NCI-H187 treated with DMSO at 0.1 percent for 48 hours (cell line): Measurements from ENCODE around the gene TUBGCP6.

Source experiments
- DNase-seq: peaks from one replicate; lab custom pipeline; 2025; lab: John Stamatoyannopoulos, UW

TUBGCP6 gene

DNA sequence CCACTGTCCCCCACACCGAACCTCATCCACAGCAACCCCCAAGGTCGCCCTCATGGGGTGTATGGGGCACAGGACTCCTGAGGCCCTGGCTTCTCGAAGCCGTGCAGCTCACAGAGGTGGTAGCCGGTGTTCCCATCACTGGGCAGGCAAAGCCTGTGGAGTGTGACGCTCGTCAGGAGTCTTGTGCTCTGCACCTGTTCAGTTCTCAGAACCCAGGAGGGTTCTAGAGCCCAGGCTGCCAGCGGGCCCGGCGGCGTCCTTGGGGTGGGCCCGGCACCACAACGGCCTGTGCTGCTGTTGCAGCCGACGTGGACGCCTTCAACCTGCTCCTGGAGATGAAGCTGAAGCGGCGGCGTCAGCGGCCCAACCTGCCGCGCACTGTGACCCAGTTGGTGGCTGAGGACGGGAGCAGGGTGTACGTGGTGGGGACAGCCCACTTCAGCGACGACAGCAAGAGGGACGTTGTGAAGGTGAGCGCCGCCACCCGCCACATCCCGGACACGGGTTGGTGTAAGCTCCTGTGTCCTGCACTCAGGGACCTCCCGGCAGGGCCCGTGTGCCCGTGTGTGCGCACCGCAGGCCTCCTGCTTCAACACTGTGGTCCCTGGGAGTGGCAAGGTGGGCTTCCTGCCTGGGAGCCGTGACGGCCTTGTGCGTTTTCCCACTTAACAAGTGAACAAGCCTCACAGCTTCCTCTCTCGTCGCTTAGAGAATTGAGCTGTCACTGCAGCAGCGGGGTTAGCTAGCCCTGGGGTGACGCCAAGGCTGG lies 50.6 kb downstream of the TUBGCP6 start:
- DNase-seq: no peak

DNA sequence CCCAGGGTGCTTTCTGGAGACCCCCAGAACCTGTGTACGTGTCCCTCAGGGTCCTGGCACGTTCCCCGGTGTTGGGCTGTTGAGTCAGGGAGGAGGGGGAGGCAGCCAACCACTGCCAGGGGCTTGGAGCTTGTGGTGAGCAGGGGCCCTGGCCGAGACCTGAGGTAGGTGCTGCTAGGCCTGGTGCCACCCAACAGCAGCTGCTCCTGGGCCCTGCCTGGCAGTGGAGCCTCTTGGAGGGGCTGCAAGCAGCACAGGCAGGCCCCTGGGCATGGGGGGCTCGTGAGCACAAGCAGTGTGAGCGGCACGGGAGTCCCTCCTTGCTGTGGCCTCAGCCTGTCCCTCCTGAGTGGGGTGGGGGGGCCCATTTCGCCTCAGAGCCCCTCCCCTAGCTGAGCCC lies 51.2 kb downstream of the TUBGCP6 start:
- no peak for DNase-seq

DNA sequence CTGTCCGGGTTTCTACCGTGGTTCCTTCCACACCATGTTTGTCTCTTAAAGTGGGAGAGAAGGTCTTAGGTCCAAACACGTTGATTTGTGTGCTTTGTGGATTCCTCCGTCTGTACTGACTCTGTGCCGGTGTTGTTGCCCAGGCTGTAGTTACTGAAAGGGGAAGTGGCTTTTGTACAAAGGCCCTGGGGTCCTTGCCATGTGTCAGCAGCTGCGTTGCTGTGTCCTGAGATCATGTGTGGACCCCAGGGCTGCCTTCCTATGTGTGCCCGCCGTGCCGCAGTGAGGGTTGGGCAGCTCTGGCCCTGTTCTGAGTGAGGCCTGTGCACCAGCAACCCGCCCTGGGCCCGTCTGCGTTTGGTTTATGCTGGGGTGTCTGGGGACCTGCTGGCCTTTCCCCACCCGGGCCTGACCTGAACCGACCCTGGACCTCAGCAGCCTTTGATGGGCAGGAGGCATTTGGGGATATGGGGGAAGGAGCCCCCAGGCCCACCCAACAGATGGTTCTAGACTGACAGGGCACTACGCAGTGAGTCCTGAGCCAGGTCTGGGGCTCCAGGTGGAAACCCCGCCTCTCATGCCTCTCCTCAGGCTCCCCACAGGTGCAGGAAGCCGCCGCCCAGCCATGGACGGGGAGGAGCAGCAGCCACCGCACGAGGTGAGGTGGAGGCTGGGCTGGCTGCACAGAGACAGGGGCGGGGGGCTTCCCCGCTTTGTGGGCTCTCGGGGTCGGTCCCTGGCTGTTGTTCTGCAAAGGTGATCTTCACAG lies 52.2 kb downstream of the TUBGCP6 start:
- no peak for DNase-seq

DNA sequence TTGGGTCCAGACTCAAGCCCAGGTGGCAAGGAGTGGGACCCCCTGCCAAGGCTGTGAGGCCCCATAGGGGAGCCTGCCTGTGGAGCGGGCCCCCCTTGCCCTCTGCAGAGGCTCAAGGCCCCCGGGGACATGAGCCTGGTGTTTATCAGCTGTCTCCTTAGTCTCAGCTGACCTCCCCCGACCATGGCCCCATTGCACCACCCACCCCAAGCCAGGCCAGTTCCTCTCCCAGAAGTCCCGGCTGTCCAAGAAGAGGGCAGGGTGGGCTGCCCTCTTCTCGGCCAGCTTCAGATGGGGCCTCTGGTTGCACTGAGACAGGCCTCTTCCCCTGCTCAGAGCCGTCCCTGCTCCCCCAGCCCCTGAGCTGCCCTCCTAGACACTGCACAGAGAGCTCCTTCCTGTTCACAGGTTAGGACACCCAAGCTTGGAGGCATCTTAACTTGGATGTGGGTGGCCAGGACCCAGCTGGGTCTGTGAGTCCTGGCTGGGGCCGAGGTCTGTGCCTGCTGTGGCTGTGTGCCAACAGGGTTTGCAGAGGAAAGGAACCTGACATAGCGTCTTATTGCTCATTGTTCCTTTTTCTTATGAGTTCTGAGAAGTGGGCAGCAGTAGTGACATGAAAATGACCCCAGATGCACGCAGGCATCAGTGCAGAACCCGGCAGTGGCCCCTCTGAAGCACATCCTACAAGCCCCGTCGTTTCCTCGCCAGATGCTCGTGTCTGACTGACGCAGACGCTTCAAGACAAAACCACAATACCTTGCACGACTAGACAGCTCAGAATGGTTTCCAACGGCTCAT lies 53.7 kb downstream of the TUBGCP6 start:
- no peak for DNase-seq

DNA sequence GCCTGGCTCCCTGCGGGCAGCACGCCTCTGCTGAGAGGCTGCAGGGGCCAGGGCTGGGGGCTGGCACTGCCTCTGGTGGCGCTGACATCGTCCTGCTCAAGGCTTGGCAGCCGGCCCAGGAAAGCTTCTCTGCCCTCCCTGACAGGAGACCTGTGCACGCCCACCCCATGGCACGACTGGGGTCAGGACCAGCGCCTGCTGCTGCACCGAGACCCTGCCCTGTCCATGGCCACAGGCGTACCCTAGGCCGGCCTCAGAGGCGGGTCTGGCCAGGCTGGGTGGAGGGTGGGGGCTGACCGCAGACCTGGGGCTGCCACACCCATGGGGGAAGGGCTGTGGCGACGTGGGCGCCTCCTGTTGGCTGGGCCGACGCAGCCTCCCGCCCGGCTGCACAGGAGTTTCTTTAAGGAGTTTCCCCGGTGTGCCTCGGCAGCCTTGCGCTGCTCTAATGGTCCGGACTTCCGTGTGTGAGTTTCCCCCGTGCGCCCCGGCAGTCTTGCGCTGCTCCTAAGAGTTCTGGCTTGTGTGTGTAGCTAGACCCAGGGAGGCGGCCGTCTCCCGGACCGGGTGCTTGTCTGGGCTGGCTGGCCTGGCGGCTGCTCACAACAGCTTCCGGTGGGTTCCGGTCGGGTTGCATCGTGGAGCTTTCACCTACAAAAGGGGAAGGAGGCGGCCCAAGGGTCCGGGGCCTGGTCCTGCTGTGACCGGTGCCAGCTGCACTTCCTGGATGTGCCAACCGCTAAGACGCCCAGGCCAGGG lies 54.5 kb downstream of the TUBGCP6 start:
- no peak for DNase-seq

DNA sequence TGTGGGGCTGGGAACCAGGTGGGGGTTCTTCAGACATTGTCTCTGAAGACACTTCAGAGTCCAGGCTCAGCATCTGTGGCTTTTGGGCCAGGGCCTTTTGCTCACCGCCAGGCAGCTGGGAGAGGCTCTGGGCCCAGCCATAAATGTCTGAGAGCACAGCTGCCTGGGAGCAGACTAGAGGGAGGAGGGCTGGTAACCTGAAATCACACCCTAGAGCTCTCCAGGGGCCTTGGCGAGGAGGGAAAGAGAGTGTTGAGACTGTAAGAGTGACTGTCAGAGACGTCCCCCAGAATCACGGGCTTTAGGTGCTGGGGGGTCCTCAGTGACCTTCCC lies 55.0 kb downstream of the TUBGCP6 start:
- no peak for DNase-seq

DNA sequence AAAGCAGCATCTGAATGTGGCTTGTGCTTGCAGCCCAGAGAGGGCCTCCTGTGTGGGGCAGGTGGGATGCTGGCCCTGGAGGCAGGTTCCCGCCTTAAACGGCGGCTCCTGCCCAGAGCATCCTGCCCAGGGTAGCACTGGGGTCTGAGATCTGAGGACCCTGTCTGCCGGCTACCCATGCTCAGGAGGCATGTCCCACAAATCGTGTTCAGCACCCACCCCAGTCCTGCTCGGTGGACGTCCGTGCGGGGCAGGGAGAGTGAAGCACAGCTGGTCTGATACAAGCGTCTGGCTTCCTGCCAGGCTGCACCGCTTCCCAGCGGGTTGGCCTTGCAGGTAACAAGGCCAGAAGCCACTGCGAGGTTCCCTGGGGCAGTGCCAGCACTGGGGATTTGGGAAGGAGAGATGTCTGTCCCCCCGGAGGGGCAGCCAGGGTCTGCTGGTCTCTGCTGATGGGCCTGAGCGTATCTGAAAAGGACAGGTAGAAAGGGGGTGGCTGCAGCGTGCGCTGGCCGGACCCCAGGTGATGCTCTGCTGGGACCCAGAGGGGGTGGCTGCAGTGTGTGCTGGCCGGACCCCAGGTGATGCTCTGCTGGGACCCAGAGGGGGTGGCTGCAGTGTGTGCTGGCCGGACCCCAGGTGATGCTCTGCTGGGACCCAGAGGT lies 55.5 kb downstream of the TUBGCP6 start:
- DNase-seq: no peak

DNA sequence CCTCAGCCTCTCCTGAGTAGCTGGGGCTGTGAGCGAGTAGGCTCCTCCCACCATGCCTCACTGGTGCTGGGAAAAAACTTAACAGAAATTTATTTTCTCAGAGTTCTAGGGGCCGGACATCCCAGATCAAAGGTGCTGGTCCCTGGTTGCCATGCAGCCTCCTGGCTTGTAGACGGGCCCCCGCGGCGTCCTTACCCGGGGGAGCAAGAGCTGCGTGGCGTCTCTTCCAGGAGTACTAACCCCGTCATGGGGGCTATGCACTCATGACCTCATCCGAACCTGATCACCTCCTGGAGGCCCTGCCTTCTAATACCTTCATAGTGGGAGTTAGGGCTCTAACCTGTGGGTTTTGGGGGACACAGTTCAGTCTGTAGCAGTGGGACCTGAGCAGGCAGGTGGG lies 56.5 kb downstream of the TUBGCP6 start:
- no peak for DNase-seq

DNA sequence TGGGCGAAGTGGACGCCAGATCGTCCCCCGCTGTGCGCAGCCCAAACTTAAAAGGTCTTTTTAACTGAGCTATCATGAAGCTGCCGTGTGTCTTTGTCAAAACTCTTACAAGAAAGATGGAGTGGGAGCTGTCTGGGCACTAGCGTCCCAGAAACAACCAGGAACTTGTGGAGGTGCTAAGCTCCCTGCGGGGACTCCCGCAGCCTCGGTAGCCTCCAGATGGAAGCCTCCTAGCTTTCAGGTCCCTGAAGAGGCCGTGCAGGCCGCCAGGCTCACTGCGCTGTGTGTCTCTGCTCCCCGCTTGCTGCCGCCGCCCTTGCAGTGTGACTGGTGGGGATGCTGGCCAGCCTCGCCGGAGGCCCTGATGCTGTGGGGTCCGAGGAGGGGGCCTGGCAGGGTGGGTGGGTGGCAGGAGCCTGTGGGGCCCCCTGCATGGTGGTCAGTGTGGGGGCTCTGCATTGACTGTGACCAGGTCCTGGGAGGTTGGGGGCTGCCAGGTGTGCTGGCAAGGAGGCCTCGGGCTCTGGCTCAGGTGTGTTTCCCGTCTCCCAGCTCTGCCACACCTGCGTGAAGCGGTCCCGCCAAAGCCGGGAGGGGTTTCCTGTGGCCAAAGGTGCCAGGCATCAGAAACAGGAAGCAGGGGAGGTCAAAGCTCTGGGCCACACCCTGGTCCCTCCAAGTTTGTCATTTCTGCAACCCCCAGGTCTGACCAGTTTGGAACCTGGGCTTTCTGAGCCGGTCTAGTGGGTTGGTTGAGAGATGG lies 57.9 kb downstream of the TUBGCP6 start:
- DNase-seq: no peak

DNA sequence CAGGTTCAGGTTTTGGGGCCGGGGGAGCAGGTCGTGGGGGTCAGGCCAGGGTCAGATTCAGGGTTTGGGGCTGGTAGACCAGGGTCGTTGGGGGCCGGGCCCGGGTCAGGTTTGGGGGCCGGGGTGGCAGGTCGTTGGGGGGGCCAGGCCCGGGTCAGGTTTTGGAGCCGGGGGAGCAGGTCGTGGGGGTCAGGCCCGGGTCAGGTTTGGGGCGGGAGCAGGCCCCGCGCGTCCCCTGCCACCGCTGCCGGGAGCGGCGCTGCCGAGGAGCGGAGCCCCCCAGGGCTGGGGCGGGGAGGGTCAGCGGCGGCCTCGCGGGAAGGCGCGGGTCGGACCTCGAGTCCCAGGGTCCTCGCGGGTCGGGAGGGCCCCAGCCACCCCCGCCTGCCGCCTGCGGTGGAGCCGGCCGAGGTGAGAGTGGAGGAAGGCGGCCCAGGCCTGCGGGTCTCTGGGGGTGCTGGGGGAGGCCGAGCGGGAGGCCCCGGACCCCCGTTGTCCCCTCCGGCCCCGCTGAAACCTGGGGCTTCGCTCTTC lies 58.6 kb downstream of the TUBGCP6 start:
- DNase-seq: no peak

DNA sequence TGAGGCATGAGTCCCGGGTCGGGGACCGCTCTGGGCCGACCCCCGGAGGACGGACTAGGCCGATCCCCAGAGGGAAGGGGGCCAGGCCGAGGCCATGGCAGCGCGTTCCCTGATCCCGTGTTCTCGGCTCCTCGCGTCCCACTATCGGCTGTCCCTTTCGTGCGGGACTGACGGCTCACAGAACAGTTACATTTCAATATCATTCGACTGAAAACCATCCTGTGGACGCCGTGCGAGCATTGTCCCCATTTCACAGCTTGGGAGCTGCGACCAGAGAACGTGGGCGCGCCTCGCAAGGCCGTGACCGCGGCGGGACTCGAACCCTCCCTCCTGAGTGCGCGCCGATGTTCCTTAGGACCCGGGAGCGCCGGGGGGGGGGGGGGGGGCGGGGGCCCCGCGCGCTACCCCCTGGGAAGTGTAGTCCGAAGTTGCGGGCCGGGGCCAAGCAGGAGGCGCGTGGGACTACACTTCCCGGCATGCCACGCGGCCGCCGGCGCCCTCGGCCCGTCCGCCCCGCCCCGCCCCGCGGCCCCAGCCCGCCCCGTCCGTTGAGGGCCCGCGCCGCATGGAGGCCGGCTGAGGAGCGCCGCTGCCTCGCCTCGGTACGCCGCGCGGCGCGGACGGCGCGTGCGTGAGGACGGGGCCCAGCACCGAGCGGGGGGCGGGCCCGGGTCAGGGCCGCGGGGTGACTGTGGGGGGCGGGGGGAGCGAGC lies 59.3 kb downstream of the TUBGCP6 start, which contains the start of gene TRABD:
TRABD (plus strand) TSS at position 539 of the 713 bp plus-strand sequence. CDS start 7,148 bp downstream, outside the sequence.
- no peak for DNase-seq

DNA sequence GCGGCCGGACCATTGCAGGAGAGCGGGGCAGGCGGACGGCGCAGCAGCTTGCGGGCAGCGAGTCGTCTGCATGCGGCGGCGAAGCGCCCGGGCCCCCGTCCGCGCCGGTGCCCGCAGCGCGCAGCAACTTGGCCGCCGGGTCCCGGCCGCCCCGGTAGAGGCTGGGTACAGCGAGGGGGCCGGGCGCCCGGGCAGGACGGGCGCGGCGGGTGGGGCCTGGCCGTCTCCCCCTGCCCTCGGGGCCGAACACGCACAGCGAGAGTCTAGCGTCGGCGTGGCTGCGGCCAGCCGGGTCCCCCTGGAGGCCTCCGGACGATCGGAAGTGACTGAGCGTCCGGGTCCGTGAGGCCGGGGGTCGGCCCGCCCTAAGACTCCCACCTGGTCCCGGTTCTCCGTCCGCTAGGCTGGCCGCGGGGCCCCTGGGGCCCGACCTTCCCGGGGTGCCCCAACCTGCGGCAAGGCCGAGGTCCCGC lies 59.9 kb downstream of the TUBGCP6 start:
- no peak for DNase-seq

DNA sequence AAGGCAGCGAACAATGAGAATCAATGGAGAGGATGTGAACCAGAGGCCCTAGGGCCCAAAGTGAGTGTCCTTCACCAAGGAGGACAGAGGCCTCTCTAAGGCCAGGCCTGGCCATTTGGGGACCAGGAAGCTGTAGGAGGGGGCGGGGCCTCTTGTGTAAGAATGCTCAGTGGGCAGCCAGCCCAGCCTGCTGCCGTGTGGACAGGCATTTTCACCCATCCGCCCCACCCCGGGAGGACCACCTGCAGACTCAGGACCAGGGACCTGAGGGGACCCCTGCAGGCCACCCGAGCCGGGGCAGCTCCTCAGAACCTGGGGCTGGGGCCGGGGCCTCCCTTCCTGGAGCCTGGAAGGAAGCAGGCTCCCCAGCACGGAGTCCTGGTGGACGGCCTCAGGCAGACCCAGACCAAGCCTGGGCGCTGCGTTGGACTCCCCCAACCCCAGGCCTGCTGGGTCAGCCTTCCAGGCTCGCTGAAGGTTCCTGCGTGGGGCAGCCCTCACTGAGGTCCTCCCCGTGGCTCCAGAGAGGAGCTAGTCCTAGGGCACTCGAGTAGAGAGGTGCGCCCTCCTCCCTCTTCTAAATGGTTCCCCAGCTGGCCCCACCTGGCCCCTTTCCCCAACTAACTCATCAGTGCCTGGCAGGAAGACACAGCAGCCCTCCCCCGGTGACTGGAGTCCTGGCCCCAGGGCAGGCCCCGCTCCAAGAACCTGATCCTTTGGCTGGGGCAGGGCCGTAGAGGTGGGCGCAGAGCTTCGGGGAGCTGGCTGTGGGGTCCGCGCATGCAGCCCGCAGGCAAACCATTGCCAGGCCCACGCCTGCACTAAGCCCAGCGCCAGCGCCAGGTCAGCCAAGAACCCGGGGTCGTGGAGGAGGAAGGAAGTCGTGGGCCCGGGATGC lies 60.6 kb downstream of the TUBGCP6 start:
- no peak for DNase-seq

DNA sequence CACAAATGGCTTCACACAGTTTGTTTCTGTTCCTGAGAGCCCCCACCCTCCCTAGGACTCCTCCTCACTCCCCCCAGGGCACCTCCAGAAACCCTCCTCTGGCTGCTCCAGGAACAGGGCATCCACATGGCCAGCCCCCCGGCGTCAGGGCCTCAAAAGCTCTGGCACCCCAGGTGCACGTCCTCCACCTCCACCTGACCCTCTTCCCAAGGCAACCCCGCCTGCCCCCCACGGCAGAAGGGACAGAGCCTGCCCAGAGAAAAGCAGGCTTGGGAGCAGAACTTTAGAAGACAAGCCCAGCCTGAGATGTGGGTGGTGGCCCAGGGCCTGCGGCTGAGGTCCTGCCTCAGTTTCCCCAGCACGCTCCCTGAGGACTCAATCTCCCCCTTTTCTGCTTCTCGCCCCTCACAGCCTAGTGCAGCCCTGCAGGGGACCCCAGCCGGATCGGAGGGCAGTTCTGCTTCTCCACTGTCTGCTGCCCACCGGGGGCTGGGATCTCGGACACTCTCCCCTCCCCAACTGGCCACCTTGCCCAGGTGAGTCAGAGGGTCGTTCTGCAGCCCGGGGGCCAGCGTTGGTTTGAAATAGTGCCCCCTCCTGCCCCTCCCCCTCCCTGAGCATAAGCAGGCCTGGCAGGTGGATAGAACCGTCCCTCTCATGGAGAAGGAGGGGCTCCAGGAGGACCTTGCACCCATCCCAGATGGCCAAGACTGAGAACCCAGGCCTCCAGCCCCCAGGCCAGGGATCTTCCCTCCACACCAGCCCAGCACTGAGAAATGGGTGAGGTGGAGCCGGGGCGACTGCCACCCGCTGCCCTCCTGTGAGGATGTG lies 61.5 kb downstream of the TUBGCP6 start:
- no peak for DNase-seq

DNA sequence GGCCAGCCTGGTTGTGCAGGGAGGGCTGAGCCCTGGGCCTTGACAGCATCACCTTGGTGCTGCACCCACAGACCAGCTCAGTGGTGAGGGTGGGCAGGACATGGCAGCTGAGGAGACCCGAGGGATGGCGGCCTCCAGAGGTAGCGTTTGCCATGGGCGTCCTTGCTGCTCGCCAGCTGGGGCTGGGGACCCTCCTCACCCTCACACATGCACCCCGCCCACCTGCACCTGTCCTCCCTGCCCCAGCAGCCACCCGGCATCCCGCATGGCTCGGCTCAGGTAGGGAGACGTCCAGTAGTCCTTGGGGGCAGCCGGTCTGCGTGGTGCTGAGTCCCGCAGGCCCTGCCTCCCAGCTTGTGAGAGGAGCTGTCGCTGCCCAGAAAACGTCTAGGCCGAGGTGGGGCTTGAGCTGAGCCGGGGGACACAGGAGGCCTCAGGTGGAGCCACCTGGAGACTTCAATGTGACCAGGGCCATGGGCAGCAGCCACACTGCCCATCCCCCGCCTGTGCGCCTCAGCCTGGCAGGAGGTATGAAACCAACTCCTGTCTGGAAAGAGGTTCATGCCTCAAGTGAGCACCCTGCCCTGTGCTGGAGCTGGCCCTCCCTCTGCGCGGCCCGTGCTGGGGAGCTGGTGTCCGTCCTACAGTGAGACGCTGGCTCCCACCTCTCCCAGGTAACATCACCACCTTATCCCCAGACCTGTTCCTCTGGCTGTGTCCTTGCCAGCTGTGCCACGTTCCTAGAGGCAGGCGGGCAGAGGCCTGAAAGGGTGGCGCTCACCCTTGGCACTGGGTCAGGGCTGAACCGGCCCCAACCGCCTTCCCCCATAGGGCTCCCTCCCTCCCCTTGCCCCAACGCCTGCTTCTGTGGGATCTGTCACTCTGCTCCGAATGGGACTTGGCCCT lies 62.4 kb downstream of the TUBGCP6 start:
- no peak for DNase-seq

DNA sequence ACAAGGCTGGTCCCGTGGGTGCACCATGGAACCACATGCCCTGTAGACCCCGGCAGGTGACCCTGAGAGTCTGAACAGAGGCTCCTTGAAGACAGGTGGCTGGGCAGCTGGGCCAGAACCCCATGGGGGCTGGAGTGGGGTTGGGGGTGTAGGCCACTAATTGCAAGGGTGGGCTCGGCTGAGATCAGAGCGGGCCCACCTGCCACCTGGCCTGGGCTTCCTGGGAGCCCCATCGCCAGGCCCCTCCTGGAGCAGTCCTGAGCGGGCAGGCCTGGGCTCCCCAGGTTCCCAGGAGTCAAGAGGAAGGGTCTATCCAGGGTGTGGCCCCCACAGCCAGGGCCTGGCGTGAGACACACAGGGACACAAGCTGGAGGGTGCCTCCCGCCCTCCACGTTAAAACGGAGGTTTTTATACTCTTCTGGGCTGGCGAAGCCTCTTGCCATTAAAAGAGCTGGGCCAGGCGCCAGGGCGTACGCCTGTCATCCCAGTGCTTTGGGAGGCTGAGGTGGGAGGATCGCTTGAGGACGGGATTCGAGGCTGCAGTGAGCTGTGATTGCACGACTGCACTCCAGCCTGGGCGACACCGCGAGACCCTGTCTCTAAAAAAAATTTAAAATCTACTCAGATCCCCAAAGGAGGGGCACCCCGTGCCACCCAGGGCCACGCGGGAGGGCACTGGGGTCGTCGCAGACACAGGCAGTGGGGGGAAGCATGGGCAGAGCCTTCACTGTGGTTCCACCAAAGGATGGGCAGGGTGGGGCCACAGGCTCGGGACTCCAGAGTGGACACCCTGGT lies 63.9 kb downstream of the TUBGCP6 start:
- no peak for DNase-seq
